HCT116 (cell line): Measurements from ENCODE around the gene ANKRD44. TPM values are rescaled to one million over a fixed set of nuclear protein-coding genes. Genes with fewer than 3 reads are reported as not detected.

ENCODE experiments used
- ATAC-seq: fragments of 200-7000 bp; cut with Tn5 transposase; 2 replicates; pipeline ENCODE4 v1.9.1; 2020; ENCODE audit warnings: mild to moderate bottlenecking, moderate library complexity
- BruUV-seq: library from RNA; stranded (reverse); fragments of 400-500 nt; replicated peaks from 2 replicates; lab custom pipeline; 2021; lab: Mats Ljungman, UMichigan
- CTCF ChIA-PET: fragments of 300-600 bp; sonication (Branson Sonifier 250); formaldehyde crosslinking; loops from one replicate; lab custom pipeline; 2021; ENCODE audit warnings: antibody characterized with exemption; lab: Charles Lee
- POLR2A ChIA-PET: fragments of 300-600, 350-600 bp; sonication (Branson Sonifier 250); formaldehyde crosslinking; loops from one replicate; lab custom pipeline; 2021; ENCODE audit warnings: antibody characterized with exemption; lab: Charles Lee
- RAD21 ChIA-PET, 2 experiments: fragments of 300-600 bp; sonication (Branson Sonifier 250); formaldehyde crosslinking; loops; one replicate each; lab custom pipeline; 2023; ENCODE audit warnings: low total read pairs in 2 of 2; ENCODE audit not compliant: uncharacterized antibody in 2 of 2, unreplicated experiment in 2 of 2, low non-redundant PET in 1 of 2; lab: Charles Lee
- DNase-seq: peaks from one replicate; pipeline ENCODE4 v3.0.0-alpha.2; 2010; ENCODE audit warnings: low read depth, low spot score
- H2AFZ ChIP-seq: fragments of 200-600 bp; shearing (Covaris generic), sonication (generic); 2 replicates; pipeline ENCODE4 v1.6.1; 2017; ENCODE audit warnings: low read depth, mixed run types, mixed read lengths, antibody characterized with exemption, low read length; ENCODE audit not compliant: poor library complexity, severe bottlenecking
- H3K27ac ChIP-seq: 2 replicates; pipeline ENCODE4 v1.5.1; 2012; ENCODE audit warnings: low read depth, low read length
- H3K27me3 ChIP-seq: fragments of 200-600 bp; sonication (generic); 2 replicates; pipeline ENCODE4 v1.6.1; 2016; ENCODE audit warnings: mixed run types, low read length, mixed read lengths; ENCODE audit not compliant: insufficient read depth
- H3K36me3 ChIP-seq, 2 experiments: fragments of 200-500 bp in 1 of 2; fragments of 200-600 bp in 1 of 2; sonication (Bioruptor generic) in 1 of 2; sonication (generic) in 1 of 2; 2 replicates each; pipeline versions ENCODE4 v1.5.1 to v1.6.1; 2014 to 2016; ENCODE audit warnings: low read length in 2 of 2, inconsistent platforms in 1 of 2, mixed read lengths in 1 of 2, mixed run types in 1 of 2; ENCODE audit not compliant: insufficient read depth in 2 of 2, control insufficient read depth in 1 of 2
- H3K4me1 ChIP-seq, 2 experiments: fragments of 200-600 bp in 1 of 2; sonication (generic) in 1 of 2; 2 replicates each; pipeline versions ENCODE4 v1.5.1 to v1.6.1; 2012 to 2017; ENCODE audit warnings: low read length in 2 of 2, inconsistent platforms in 1 of 2, mild to moderate bottlenecking in 1 of 2, mixed read lengths in 1 of 2, mixed run types in 1 of 2, moderate library complexity in 1 of 2; ENCODE audit not compliant: insufficient read depth in 2 of 2, control insufficient read depth in 1 of 2
- H3K4me2 ChIP-seq: fragments of 200-600 bp; sonication (generic); 2 replicates; pipeline ENCODE4 v1.6.1; 2017; ENCODE audit warnings: mixed run types, low read length, mixed read lengths
- H3K4me3 ChIP-seq, 2 experiments: fragments of 200-600 bp in 1 of 2; sonication (generic) in 1 of 2; replicated peaks in 1 of 2; 2 replicates each; pipeline ENCODE4 v1.5.1; 2011 to 2016; ENCODE audit warnings: low read length in 2 of 2, control low read depth in 1 of 2, low read depth in 1 of 2, mild to moderate bottlenecking in 1 of 2, mixed read lengths in 1 of 2, mixed run types in 1 of 2
- H3K79me2 ChIP-seq: fragments of 200-600 bp; sonication (generic); 2 replicates; pipeline ENCODE4 v1.6.1; 2017; ENCODE audit warnings: mild to moderate bottlenecking, mixed run types, low read length, moderate library complexity, mixed read lengths; ENCODE audit not compliant: insufficient read depth
- H3K9ac ChIP-seq: fragments of 200-600 bp; sonication (generic); 2 replicates; pipeline ENCODE4 v1.6.1; 2016; ENCODE audit warnings: low read length, mixed read lengths
- H3K9me2 ChIP-seq: fragments of 200-600 bp; sonication (generic), shearing (Covaris generic); 2 replicates; pipeline ENCODE4 v1.6.1; 2017; ENCODE audit warnings: mixed run types, mild to moderate bottlenecking, moderate library complexity; ENCODE audit not compliant: insufficient read depth
- H3K9me3 ChIP-seq, 2 experiments: fragments of 200-500 bp in 1 of 2; fragments of 200-600 bp in 1 of 2; sonication (Bioruptor generic) in 1 of 2; sonication (generic) in 1 of 2; 2 replicates each; pipeline ENCODE4 v1.6.1; 2014 to 2017; ENCODE audit warnings: low read length in 2 of 2, mixed read lengths in 2 of 2, inconsistent platforms in 1 of 2, low read depth in 1 of 2, mild to moderate bottlenecking in 1 of 2, mixed run types in 1 of 2, moderate library complexity in 1 of 2; ENCODE audit not compliant: control insufficient read depth in 1 of 2, insufficient read depth in 1 of 2
- H4K20me1 ChIP-seq: fragments of 200-600 bp; sonication (generic), shearing (Covaris generic); 2 replicates; pipeline ENCODE4 v1.6.1; 2017; ENCODE audit warnings: mixed run types, mild to moderate bottlenecking, moderate library complexity; ENCODE audit not compliant: insufficient read depth
- ATF3 ChIP-seq: IDR thresholded peaks from 2 replicates; pipeline ENCODE4 v1.6.1; 2012
- CBX3 ChIP-seq: IDR thresholded peaks from 2 replicates; pipeline ENCODE4 v1.6.1; 2012; ENCODE audit warnings: low read depth
- CEBPB ChIP-seq: IDR thresholded peaks from 2 replicates; pipeline ENCODE4 v1.6.1; 2012; ENCODE audit warnings: low read depth
- CTCF ChIP-seq, 3 experiments: fragments of 200-600 bp in 1 of 3; sonication (generic) in 1 of 3; IDR thresholded peaks in 2 of 3; conservative IDR thresholded peaks in 1 of 3; 2 replicates each; pipeline ENCODE4 v1.5.1; 2012 to 2017; ENCODE audit warnings: low read depth in 2 of 3, low read length in 2 of 3, antibody characterized with exemption in 1 of 3, borderline replicate concordance in 1 of 3, control low read depth in 1 of 3, mild to moderate bottlenecking in 1 of 3, mixed read lengths in 1 of 3, mixed run types in 1 of 3, moderate library complexity in 1 of 3; ENCODE audit not compliant: insufficient read depth in 1 of 3
- EGR1 ChIP-seq: IDR thresholded peaks from 2 replicates; pipeline ENCODE4 v1.6.1; 2012; ENCODE audit warnings: low read depth
- EZH2 ChIP-seq: fragments of 200-600 bp; sonication (generic); IDR thresholded peaks from 2 replicates; pipeline ENCODE4 v1.6.1; 2017; ENCODE audit warnings: antibody characterized with exemption, mixed run types
- EZH2phosphoT487 ChIP-seq: fragments of 200-600 bp; IDR thresholded peaks from 2 replicates; pipeline ENCODE4 v1.6.1; 2018; ENCODE audit warnings: antibody characterized with exemption, borderline replicate concordance
- FOSL1 ChIP-seq: IDR thresholded peaks from 2 replicates; pipeline ENCODE4 v1.6.1; 2012; ENCODE audit warnings: low read depth
- MAX ChIP-seq: IDR thresholded peaks from 2 replicates; pipeline ENCODE4 v1.6.1; 2012
- POLR2A ChIP-seq: IDR thresholded peaks from 2 replicates; pipeline ENCODE4 v1.7.0; 2011; ENCODE audit warnings: borderline replicate concordance; ENCODE audit not compliant: insufficient read depth, insufficient read length; ENCODE audit errors: extremely low read depth
- RAD21 ChIP-seq: IDR thresholded peaks from 2 replicates; pipeline ENCODE4 v1.6.1; 2012; ENCODE audit warnings: low read depth, mild to moderate bottlenecking
- REST ChIP-seq: IDR thresholded peaks from 2 replicates; pipeline ENCODE4 v1.6.1; 2012; ENCODE audit warnings: low read depth
- SIN3A ChIP-seq: IDR thresholded peaks from 2 replicates; pipeline ENCODE4 v1.6.1; 2012; ENCODE audit warnings: low read depth
- SP1 ChIP-seq: IDR thresholded peaks from 2 replicates; pipeline ENCODE4 v1.6.1; 2012; ENCODE audit warnings: low read depth
- SRF ChIP-seq: IDR thresholded peaks from 2 replicates; pipeline ENCODE4 v1.6.1; 2012; ENCODE audit warnings: low read depth
- TCF7L2 ChIP-seq: IDR thresholded peaks from 2 replicates; pipeline ENCODE4 v1.7.0; 2011; ENCODE audit warnings: borderline replicate concordance, inconsistent platforms; ENCODE audit not compliant: insufficient read depth, insufficient read length; ENCODE audit errors: extremely low read depth
- ZBTB33 ChIP-seq: IDR thresholded peaks from 2 replicates; pipeline ENCODE4 v1.6.1; 2011; ENCODE audit warnings: mild to moderate bottlenecking, low read length, moderate library complexity; ENCODE audit not compliant: insufficient replicate concordance; ENCODE audit errors: extremely low read depth
- ZFX ChIP-seq: fragments of 450-650 bp; IDR thresholded peaks from 2 replicates; pipeline ENCODE4 v1.6.1; 2017
- ZNF274 ChIP-seq: fragments of 200-500 bp; sonication (Bioruptor generic); IDR thresholded peaks from 2 replicates; pipeline ENCODE4 v1.6.1; 2014; ENCODE audit warnings: mild to moderate bottlenecking, low read depth, low read length, inconsistent platforms
- intact Hi-C: fragments of 100-400 bp; cut with micrococcal nuclease; formaldehyde crosslinking; loops from 2 replicates; pipeline ENCODE4 v1.10.0; 2022
- total RNA-seq: library from RNA; stranded (reverse); gene quantifications from one replicate; pipeline ENCODE4 v1.2.1, GENCODE V29; 2021; ENCODE audit not compliant: unreplicated experiment

ANKRD44 gene
- total RNA-seq, 1 experiment from 2014 or later: 2.7 TPM

- Histone ChIP-seq H3K27me3 (no peaks in the 10 kb centered on the region), H4K20me1 (no peaks in the 10 kb centered on the region), H3K4me1 (no peaks in the 10 kb centered on the region), H3K4me2 (no peak overlapping the region), H3K9me3 (no peaks in the 10 kb centered on the region), H2AFZ (no peak overlapping the region), H3K9ac (no peak overlapping the region), H3K36me3 (no peaks in the 10 kb centered on the region), H3K9me2 (no peaks in the 10 kb centered on the region), H3K27ac (no peak overlapping the region), H3K79me2 (no peaks in the 10 kb centered on the region), H3K4me3 (no peak overlapping the region)
- no peak for ATAC-seq
- RAD21 ChIA-PET: no interaction called here
- BruUV-seq: no TSS peak
- POLR2A ChIA-PET: no interaction called here
- CTCF ChIA-PET: no interaction called here
- no peak for TF ChIP-seq RAD21
- no peak for TF ChIP-seq EGR1
- TF ChIP-seq REST: no peak
- no peak for TF ChIP-seq EZH2phosphoT487
- no peak for TF ChIP-seq MAX
- TF ChIP-seq CBX3: no peak
- TF ChIP-seq ZNF274: no peak
- no peak for TF ChIP-seq CTCF (IDR thresholded peaks at IDR 0.05 in 2 of 3, conservative IDR thresholded peaks at IDR 0.05 in 1 of 3; ENCODE audit: borderline replicate concordance in 1 of 3, insufficient read depth in 1 of 3, low read depth in 2 of 3, low read length in 2 of 3)
- no peak for TF ChIP-seq ZFX
- TF ChIP-seq POLR2A: no peak
- TF ChIP-seq FOSL1: no peak
- TF ChIP-seq CEBPB: no peak
- no peak for TF ChIP-seq EZH2
- no peak for TF ChIP-seq TCF7L2
- TF ChIP-seq SIN3A: no peak
- TF ChIP-seq ATF3: no peak
- no peak for TF ChIP-seq ZBTB33
- TF ChIP-seq SP1: no peak
- no peak for TF ChIP-seq SRF
- intact Hi-C loops: no loop called here
- no peak for DNase-seq
Measured at GRCh38 chr2:197274937-197275336, 35.6 kb downstream of the ANKRD44 start.
